Fibroblast of lung (primary cell): Measurements from ENCODE around the gene KIAA1755. TPM values are rescaled to one million over a fixed set of nuclear protein-coding genes. Genes with fewer than 3 reads are reported as not detected.
A peak's percentile ranks its signal among the peaks of the same experiment; 100 is the strongest.

ENCODE experiments used
- DNase-seq, 2 donors: peaks; one replicate each; pipeline versions ENCODE4 v3.0.0 to v3.0.0-alpha.2; 2010; ENCODE audit warnings: low read depth in 2 of 2
- H2AFZ ChIP-seq: 2 replicates; pipeline ENCODE4 v1.5.1; 2012; ENCODE audit warnings: low read length, control low read depth, inconsistent platforms
- H3K27ac ChIP-seq: 2 replicates; pipeline ENCODE4 v1.5.1; 2011; ENCODE audit warnings: low read length, control low read depth; ENCODE audit not compliant: insufficient read depth
- H3K27me3 ChIP-seq: 2 replicates; pipeline ENCODE4 v1.5.1; 2011; ENCODE audit warnings: mild to moderate bottlenecking, low read length; ENCODE audit not compliant: control insufficient read depth, insufficient read depth
- H3K36me3 ChIP-seq: 2 replicates; pipeline ENCODE4 v1.5.1; 2011; ENCODE audit warnings: low read length; ENCODE audit not compliant: control insufficient read depth, insufficient read depth
- H3K4me1 ChIP-seq: 2 replicates; pipeline ENCODE4 v1.5.1; 2011; ENCODE audit warnings: low read length; ENCODE audit not compliant: control insufficient read depth, insufficient read depth; ENCODE audit errors: extremely low read depth
- H3K4me2 ChIP-seq: 2 replicates; pipeline ENCODE4 v1.5.1; 2011; ENCODE audit warnings: low read length, control low read depth; ENCODE audit not compliant: insufficient read depth; ENCODE audit errors: extremely low read depth
- H3K4me3 ChIP-seq, 4 experiments: fragments of 200-600 bp in 1 of 4; sonication (generic) in 1 of 4; replicated peaks in 1 of 4; 2 replicates each; pipeline ENCODE4 v1.5.1; 2011 to 2016; ENCODE audit warnings: low read length in 4 of 4, low read depth in 3 of 4, mild to moderate bottlenecking in 3 of 4, control low read depth in 2 of 4, inconsistent platforms in 1 of 4, mixed read lengths in 1 of 4; ENCODE audit not compliant: insufficient read depth in 1 of 4; ENCODE audit errors: control extremely low read depth in 1 of 4
- H3K79me2 ChIP-seq: 2 replicates; pipeline ENCODE4 v1.5.1; 2012; ENCODE audit warnings: mild to moderate bottlenecking, low read length, inconsistent platforms; ENCODE audit not compliant: control insufficient read depth, insufficient read depth
- H3K9ac ChIP-seq: 2 replicates; pipeline ENCODE4 v1.5.1; 2011; ENCODE audit warnings: mild to moderate bottlenecking, low read length, control low read depth; ENCODE audit not compliant: insufficient read depth
- H3K9me3 ChIP-seq: 2 replicates; pipeline ENCODE4 v1.5.1; 2012; ENCODE audit warnings: low read depth, low read length; ENCODE audit not compliant: control insufficient read depth, insufficient read depth
- H4K20me1 ChIP-seq: 2 replicates; pipeline ENCODE4 v1.5.1; 2011; ENCODE audit warnings: low read length; ENCODE audit not compliant: control insufficient read depth, insufficient read depth; ENCODE audit errors: extremely low read depth
- CTCF ChIP-seq, 2 donors: IDR thresholded peaks in 1 of 2; conservative IDR thresholded peaks in 1 of 2; 1 replicate in 1 of 2; 2 replicates in 1 of 2; pipeline ENCODE4 v1.5.1; 2011 to 2012; ENCODE audit warnings: low read length in 2 of 2, control low read depth in 1 of 2, inconsistent platforms in 1 of 2, low read depth in 1 of 2, mild to moderate bottlenecking in 1 of 2
- EZH2 ChIP-seq: IDR thresholded peaks from 2 replicates; pipeline ENCODE4 v1.5.1; 2012; ENCODE audit warnings: low read length, control low read depth, mild to moderate bottlenecking; ENCODE audit errors: missing control alignments
- polyA plus RNA-seq, 2 donors: library from polyadenylated mRNA; depleted of rRNA in 1 of 2; stranded (reverse) in 1 of 2; unstranded in 1 of 2; fragments of >200 nt; gene quantifications; 2 replicates each; pipeline ENCODE4 v1.2.1, GENCODE V29; 2011 to 2012; ENCODE audit warnings: missing spikeins in 1 of 2
- total RNA-seq: library from RNA; depleted of rRNA; stranded (reverse); fragments of >200 nt; gene quantifications from 2 replicates; pipeline ENCODE4 v1.2.1, GENCODE V29; 2014

Gene KIAA1755
- total and polyA plus RNA-seq, 2 donors (not counting 1 experiment from before 2014, with no cell fraction given) = 0.60 to 2.8 TPM

- Histone ChIP-seq H3K9me3 (no peaks in the 10 kb centered on the region), H3K27me3 (no peaks in the 10 kb centered on the region), H3K4me2 (no peak overlapping the region), H2AFZ (no peak overlapping the region), H3K4me3 (no peak overlapping the region), H3K79me2 (no peaks in the 10 kb centered on the region), H3K27ac (peak overlapping the region; percentile 74), H3K4me1 (peaks cover 32% of the 10 kb centered on the region), H3K9ac (no peak overlapping the region), H3K36me3 (no peaks in the 10 kb centered on the region), H4K20me1 (no peaks in the 10 kb centered on the region)
- TF ChIP-seq CTCF (conservative IDR thresholded peaks at IDR 0.05 in 1 of 2, IDR thresholded peaks at IDR 0.05 in 1 of 2; ENCODE audit: low read depth in 1 of 2, low read length in 2 of 2) (no peak), EZH2 (no peak)
- no peak for DNase-seq
Measured at GRCh38 chr20:38271608-38272120, 11.1 kb upstream of the KIAA1755 start.

GRCh38 chr20:38270869-38271605 lies 10.5 kb upstream of the KIAA1755 start:
- DNase-seq = peak; percentile 99

More at GRCh38 chr20:38270869-38271605, 10.5 kb upstream of the KIAA1755 start:
- peak overlapping the region; percentile 48 for H3K4me2 ChIP-seq
- H3K79me2 ChIP-seq = no peaks in the 10 kb centered on the region
- no peaks in the 10 kb centered on the region for H3K36me3 ChIP-seq
- peak overlapping the region; percentile 21 for H2AFZ ChIP-seq
- peak overlapping the region; percentile 1 for H3K27ac ChIP-seq
- TF ChIP-seq CTCF (conservative IDR thresholded peaks at IDR 0.05 in 1 of 2, IDR thresholded peaks at IDR 0.05 in 1 of 2; ENCODE audit: low read depth in 1 of 2, low read length in 2 of 2) (no peak), EZH2 (no peak)
- H3K4me1 ChIP-seq = peaks cover 31% of the 10 kb centered on the region
- H3K27me3 ChIP-seq = no peaks in the 10 kb centered on the region
- H3K9me3 ChIP-seq = no peaks in the 10 kb centered on the region
- no peak overlapping the region for H3K9ac ChIP-seq
- no peaks in the 10 kb centered on the region for H4K20me1 ChIP-seq
- no peak overlapping the region for H3K4me3 ChIP-seq
